Naive thymus-derived CD8-positive, alpha-beta T cell (primary cell): Measurements from ENCODE around the gene ZIC3. TPM values are rescaled to one million over a fixed set of nuclear protein-coding genes. Genes with fewer than 3 reads are reported as not detected.
A peak's percentile ranks its signal among the peaks of the same experiment; 100 is the strongest.
"Not testable (repeated sequence)": the region's sequence is repeated elsewhere in the genome, so short reads cannot be mapped to it uniquely, and the experiment has no call there.

Experiments
- ATAC-seq, 2 donors: fragments of 150-1000 bp; cut with Tn5 transposase in 1 of 2; sonication (Bioruptor Pico), chemical (Tn5 transposase) in 1 of 2; 1 replicate in 1 of 2; 2 replicates in 1 of 2; pipeline ENCODE4 v1.10.0; 2021; ENCODE audit warnings: mild to moderate bottlenecking in 2 of 2, moderate library complexity in 2 of 2
- POLR2A ChIA-PET: fragments of 350-600 bp; sonication (Branson Sonifier 250); formaldehyde crosslinking; loops from one replicate; lab custom pipeline; 2021; ENCODE audit warnings: antibody characterized with exemption; lab: Charles Lee
- DNase-seq, 10 donors: peaks; one replicate each; pipeline versions ENCODE4 v3.0.0 to v3.0.0-alpha.2; 2020 to 2022
- H3K27ac Mint-ChIP-seq, 10 donors: one replicate each; pipeline ENCODE4 v1.8.0; 2020 to 2022; ENCODE audit warnings: mild to moderate bottlenecking in 10 of 10, mixed read lengths in 10 of 10, moderate library complexity in 4 of 10, inconsistent platforms in 1 of 10
- H3K27me3 Mint-ChIP-seq, 5 donors: one replicate each; pipeline ENCODE4 v1.8.0; 2021 to 2022; ENCODE audit warnings: mixed read lengths in 5 of 5
- H3K36me3 Mint-ChIP-seq, 3 donors: one replicate each; pipeline ENCODE4 v1.8.0; 2020 to 2022; ENCODE audit warnings: mixed read lengths in 3 of 3, mild to moderate bottlenecking in 2 of 3, inconsistent platforms in 1 of 3
- H3K4me1 Mint-ChIP-seq, 4 donors: one replicate each; pipeline ENCODE4 v1.8.0; 2021 to 2022; ENCODE audit warnings: mixed read lengths in 4 of 4
- H3K4me3 Mint-ChIP-seq, 10 donors: one replicate each; pipeline ENCODE4 v1.8.0; 2020 to 2022; ENCODE audit warnings: mild to moderate bottlenecking in 10 of 10, mixed read lengths in 10 of 10, moderate library complexity in 6 of 10, inconsistent platforms in 1 of 10
- H3K9me3 Mint-ChIP-seq, 9 donors: one replicate each; pipeline ENCODE4 v1.8.0; 2020 to 2022; ENCODE audit warnings: mixed read lengths in 9 of 9, mild to moderate bottlenecking in 3 of 9, inconsistent platforms in 1 of 9, moderate library complexity in 1 of 9
- polyA plus RNA-seq, 3 donors: library from polyadenylated mRNA; unstranded; fragments of 300-500 nt; fragmentation: Illumina TruSeq; gene quantifications; one replicate each; pipeline ENCODE4 v1.2.3, GENCODE V29; 2021
- total RNA-seq, 8 experiments: library from RNA in 2 of 8; stranded (reverse) in 2 of 8; gene quantifications; one replicate each; pipeline ENCODE4 v1.2.3 and lab custom pipeline; 2021 to 2026

Gene ZIC3
- not detected for total RNA-seq
- not detected for polyA plus RNA-seq
- total RNA-seq (lab: John Stamatoyannopoulos, UW): 0 reads per million in 6 experiments

- POLR2A ChIA-PET: no interaction called here
- peaks cover 25 to 75% (median 47%) of the 10 kb centered on the region in 5 donors for H3K27me3 Mint-ChIP-seq
- H3K4me1 Mint-ChIP-seq: peaks cover 12 to 29% (median 22%) of the 10 kb centered on the region in 4 donors
- ATAC-seq (no peak), DNase-seq (no peak)
- peaks cover 0 to 10% (median 0%) of the 10 kb centered on the region in 9 donors for H3K9me3 Mint-ChIP-seq
- peak within 1 kb of the TSS in 2 of 10 donors; percentile 25 to 26 for H3K27ac Mint-ChIP-seq
- H3K4me3 Mint-ChIP-seq: peak within 1 kb of the TSS; percentile 15 to 86 (median 69)
- H3K36me3 Mint-ChIP-seq: peaks cover 0 to 4% (median 0%) of the 10 kb centered on the region in 3 donors
These were observed at the start of gene ZIC3 for GRCh38 chrX:137565921-137566745. Gene ZIC3, plus strand, starts transcription at chrX:137566127. Its CDS starts 565 bp downstream, at chrX:137566692.

- no peaks in the 10 kb centered on the region for H3K36me3 Mint-ChIP-seq
- peaks cover under 1 to 11% (median 5%) of the 10 kb centered on the region in 5 donors for H3K27me3 Mint-ChIP-seq
- DNase-seq (no peak), ATAC-seq (no peak)
- H3K27ac Mint-ChIP-seq: no peak overlapping the region
- POLR2A ChIA-PET: no interaction called here
- H3K9me3 Mint-ChIP-seq: no peaks in the 10 kb centered on the region
- no peaks in the 10 kb centered on the region for H3K4me1 Mint-ChIP-seq
- H3K4me3 Mint-ChIP-seq: no peak overlapping the region
These were observed 46.5 kb upstream of the ZIC3 start for GRCh38 chrX:137519459-137519858.

- peaks cover 0 to 11% (median 5%) of the 10 kb centered on the region in 4 donors for H3K4me1 Mint-ChIP-seq
- no peak overlapping the region for H3K27ac Mint-ChIP-seq
- H3K9me3 Mint-ChIP-seq: no peaks in the 10 kb centered on the region
- H3K27me3 Mint-ChIP-seq: peaks cover 17 to 59% (median 32%) of the 10 kb centered on the region in 5 donors
- DNase-seq: no peak
- no peak for ATAC-seq
- H3K36me3 Mint-ChIP-seq: no peaks in the 10 kb centered on the region
- peak overlapping the region in 1 of 10 donors; percentile 37 for H3K4me3 Mint-ChIP-seq
- POLR2A ChIA-PET: no interaction called here
These were observed 19.9 kb upstream of the ZIC3 start for GRCh38 chrX:137545711-137546651.

GRCh38 chrX:137547291-137547690 is 18.6 kb upstream of the ZIC3 start:
- no peak overlapping the region for H3K27ac Mint-ChIP-seq
- DNase-seq (no peak), ATAC-seq (no peak)
- peaks cover 21 to 66% (median 36%) of the 10 kb centered on the region in 5 donors for H3K27me3 Mint-ChIP-seq
- no peak overlapping the region for H3K4me3 Mint-ChIP-seq
- H3K9me3 Mint-ChIP-seq: no peaks in the 10 kb centered on the region
- POLR2A ChIA-PET: no interaction called here
- H3K4me1 Mint-ChIP-seq: peaks cover 0 to 15% (median 9%) of the 10 kb centered on the region in 4 donors
- H3K36me3 Mint-ChIP-seq: no peaks in the 10 kb centered on the region

GRCh38 chrX:137548261-137548660 is 17.7 kb upstream of the ZIC3 start:
- POLR2A ChIA-PET: no interaction called here
- peaks cover 0 to 15% (median 9%) of the 10 kb centered on the region in 4 donors for H3K4me1 Mint-ChIP-seq
- H3K4me3 Mint-ChIP-seq: peak overlapping the region in 3 of 10 donors; percentile 6 to 18 (median 10)
- ATAC-seq (no peak), DNase-seq (no peak)
- H3K36me3 Mint-ChIP-seq: no peaks in the 10 kb centered on the region
- no peaks in the 10 kb centered on the region for H3K9me3 Mint-ChIP-seq
- peak overlapping the region in 1 of 10 donors; percentile 40 for H3K27ac Mint-ChIP-seq
- peaks cover 20 to 66% (median 36%) of the 10 kb centered on the region in 5 donors for H3K27me3 Mint-ChIP-seq

- Mint-ChIP-seq H3K27me3 (peaks cover 18 to 61% (median 33%) of the 10 kb centered on the region in 5 donors), H3K4me1 (peaks cover 0 to 15% (median 9%) of the 10 kb centered on the region in 4 donors), H3K4me3 (peak overlapping the region in 1 of 10 donors; percentile 24), H3K9me3 (no peaks in the 10 kb centered on the region), H3K27ac (peak overlapping the region in 1 of 10 donors; percentile 9), H3K36me3 (no peaks in the 10 kb centered on the region)
- ATAC-seq (no peak), DNase-seq (no peak)
- POLR2A ChIA-PET: no interaction called here
These were observed 16.9 kb upstream of the ZIC3 start for GRCh38 chrX:137549073-137549472.

- H3K4me3 Mint-ChIP-seq: peak overlapping the region in 6 of 10 donors; percentile 18 to 50 (median 24)
- POLR2A ChIA-PET: no interaction called here
- no peak overlapping the region for H3K27ac Mint-ChIP-seq
- no peak for ATAC-seq
- H3K36me3 Mint-ChIP-seq: no peaks in the 10 kb centered on the region
- H3K4me1 Mint-ChIP-seq: peaks cover 0 to 15% (median 9%) of the 10 kb centered on the region in 4 donors
- peaks cover 14 to 61% (median 35%) of the 10 kb centered on the region in 5 donors for H3K27me3 Mint-ChIP-seq
- DNase-seq: no peak
- H3K9me3 Mint-ChIP-seq: peaks cover 0 to 2% (median 0%) of the 10 kb centered on the region in 9 donors
These were observed 15.9 kb upstream of the ZIC3 start for GRCh38 chrX:137549851-137550664.

- no peaks in the 10 kb centered on the region for H3K36me3 Mint-ChIP-seq
- peaks cover 0 to 15% (median 9%) of the 10 kb centered on the region in 4 donors for H3K4me1 Mint-ChIP-seq
- peaks cover 0 to 2% (median 0%) of the 10 kb centered on the region in 9 donors for H3K9me3 Mint-ChIP-seq
- peak overlapping the region in 5 of 10 donors; percentile 18 to 57 (median 41) for H3K4me3 Mint-ChIP-seq
- H3K27ac Mint-ChIP-seq: no peak overlapping the region
- DNase-seq (no peak), ATAC-seq (no peak)
- POLR2A ChIA-PET: no interaction called here
- H3K27me3 Mint-ChIP-seq: peaks cover 14 to 55% (median 30%) of the 10 kb centered on the region in 5 donors
These were observed 15.2 kb upstream of the ZIC3 start for GRCh38 chrX:137550665-137551261.

GRCh38 chrX:137552098-137552497 is 13.8 kb upstream of the ZIC3 start:
- ATAC-seq, H3K9me3 Mint-ChIP-seq, POLR2A ChIA-PET, H3K36me3 Mint-ChIP-seq, DNase-seq, H3K4me3 Mint-ChIP-seq, H3K27ac Mint-ChIP-seq: not testable (repeated sequence)
- Mint-ChIP-seq H3K27me3 (peaks cover 12 to 42% (median 26%) of the 10 kb centered on the region in 5 donors), H3K4me1 (peaks cover 0 to 13% (median 7%) of the 10 kb centered on the region in 4 donors)

- ATAC-seq (no peak), DNase-seq (no peak)
- H3K4me3 Mint-ChIP-seq: no peak overlapping the region
- no peaks in the 10 kb centered on the region for H3K36me3 Mint-ChIP-seq
- peaks cover 6 to 24% (median 11%) of the 10 kb centered on the region in 4 donors for H3K4me1 Mint-ChIP-seq
- POLR2A ChIA-PET: no interaction called here
- peaks cover 18 to 59% (median 30%) of the 10 kb centered on the region in 5 donors for H3K27me3 Mint-ChIP-seq
- peaks cover 0 to 6% (median 0%) of the 10 kb centered on the region in 9 donors for H3K9me3 Mint-ChIP-seq
- no peak overlapping the region for H3K27ac Mint-ChIP-seq
These were observed 3.8 kb upstream of the ZIC3 start for GRCh38 chrX:137562096-137562495.
